DOHH2 (cell line): ENCODE results near the gene PGAP3.

Experiments
- H3F3A ChIP-seq: fragments of 200-600 bp; sonication (generic), shearing (Covaris generic); 2 replicates; pipeline ENCODE4 v1.6.0; 2016; ENCODE audit warnings: antibody characterized with exemption, mild to moderate bottlenecking; ENCODE audit not compliant: control insufficient read depth, insufficient read depth
- H3K27ac ChIP-seq: fragments of 200-600 bp; sonication (generic); 2 replicates; pipeline ENCODE4 v1.5.1; 2014; ENCODE audit warnings: low read depth, mild to moderate bottlenecking, low read length, moderate library complexity
- H3K27me3 ChIP-seq: fragments of 200-600 bp; sonication (generic); 2 replicates; pipeline ENCODE4 v1.6.1; 2014; ENCODE audit warnings: mild to moderate bottlenecking, low read length, mixed read lengths; ENCODE audit not compliant: control insufficient read depth
- H3K36me3 ChIP-seq: fragments of 200-600 bp; sonication (generic); 2 replicates; pipeline ENCODE4 v1.6.1; 2014; ENCODE audit warnings: mild to moderate bottlenecking, low read length, moderate library complexity, mixed read lengths; ENCODE audit not compliant: control insufficient read depth
- H3K4me1 ChIP-seq: fragments of 200-600 bp; sonication (generic); 2 replicates; pipeline ENCODE4 v1.6.1; 2014; ENCODE audit warnings: mild to moderate bottlenecking, low read length, mixed read lengths; ENCODE audit not compliant: control insufficient read depth
- H3K4me2 ChIP-seq: fragments of 200-600 bp; sonication (generic); 2 replicates; pipeline ENCODE4 v1.6.0; 2014; ENCODE audit warnings: mild to moderate bottlenecking, low read length, moderate library complexity
- H3K4me3 ChIP-seq: fragments of 200-600 bp; sonication (generic); 2 replicates; pipeline ENCODE4 v1.5.1; 2014; ENCODE audit warnings: mild to moderate bottlenecking, low read length, mixed read lengths
- H3K79me2 ChIP-seq: fragments of 200-600 bp; sonication (generic); 2 replicates; pipeline ENCODE4 v1.6.1; 2014; ENCODE audit warnings: mild to moderate bottlenecking, low read length, mixed read lengths; ENCODE audit not compliant: control insufficient read depth
- H3K9me2 ChIP-seq: fragments of 200-600 bp; sonication (generic); replicated peaks from 2 replicates; pipeline ENCODE4 v1.6.1; 2014; ENCODE audit warnings: mild to moderate bottlenecking, low read length, mixed read lengths; ENCODE audit not compliant: control insufficient read depth
- H3K9me3 ChIP-seq: fragments of 200-600 bp; sonication (generic); 2 replicates; pipeline ENCODE4 v1.6.1; 2014; ENCODE audit warnings: antibody characterized with exemption, low read length, mixed read lengths; ENCODE audit not compliant: control insufficient read depth, insufficient read depth
- H4K20me1 ChIP-seq: fragments of 200-600 bp; sonication (generic); 2 replicates; pipeline ENCODE4 v1.6.0; 2014; ENCODE audit warnings: low read depth, mild to moderate bottlenecking, antibody characterized with exemption, low read length, moderate library complexity; ENCODE audit not compliant: control insufficient read depth, insufficient read depth
- CTCF ChIP-seq: fragments of 200-600 bp; sonication (generic); IDR thresholded peaks from one replicate; pipeline ENCODE4 v1.5.1; 2014; ENCODE audit warnings: antibody characterized with exemption, mild to moderate bottlenecking, low read depth, low read length; ENCODE audit not compliant: poor library complexity, severe bottlenecking
- EZH2phosphoT487 ChIP-seq: fragments of 200-600 bp; sonication (generic); IDR thresholded peaks from 2 replicates; pipeline ENCODE4 v1.6.1; 2017; ENCODE audit warnings: borderline replicate concordance, mild to moderate bottlenecking, antibody characterized with exemption, low read length, moderate library complexity, mixed read lengths

The PGAP3 gene

GRCh38 chr17:39629494-39629880, 58.4 kb downstream of the PGAP3 start:
- Histone ChIP-seq H3K4me2 (no peak overlapping the region), H3K9me3 (no peaks in the 10 kb centered on the region), H3K9me2 (no peaks in the 10 kb centered on the region), H3F3A (no peaks in the 10 kb centered on the region), H3K79me2 (no peaks in the 10 kb centered on the region), H3K27me3 (peaks cover 19% of the 10 kb centered on the region), H3K4me3 (no peak overlapping the region), H4K20me1 (no peaks in the 10 kb centered on the region), H3K36me3 (no peaks in the 10 kb centered on the region), H3K27ac (no peak overlapping the region), H3K4me1 (peaks cover 3% of the 10 kb centered on the region; the same call in 1 of the 2 replicates)
- TF ChIP-seq EZH2phosphoT487 (no peak), CTCF (no peak)

GRCh38 chr17:39628655-39629493, 59.0 kb downstream of the PGAP3 start:
- no peaks in the 10 kb centered on the region for H3K9me3 ChIP-seq
- H4K20me1 ChIP-seq: no peaks in the 10 kb centered on the region
- H3K27ac ChIP-seq: no peak overlapping the region
- no peak for TF ChIP-seq EZH2phosphoT487
- TF ChIP-seq CTCF: no peak
- H3K36me3 ChIP-seq: no peaks in the 10 kb centered on the region
- H3K4me1 ChIP-seq: peaks cover 1% of the 10 kb centered on the region
- no peaks in the 10 kb centered on the region for H3K79me2 ChIP-seq
- H3F3A ChIP-seq: no peaks in the 10 kb centered on the region
- no peak overlapping the region for H3K4me2 ChIP-seq
- H3K9me2 ChIP-seq: no peaks in the 10 kb centered on the region
- H3K4me3 ChIP-seq: no peak overlapping the region
- H3K27me3 ChIP-seq: peaks cover 19% of the 10 kb centered on the region

GRCh38 chr17:39627712-39628516, 59.9 kb downstream of the PGAP3 start:
- Histone ChIP-seq H3K27ac (no peak overlapping the region), H4K20me1 (no peaks in the 10 kb centered on the region), H3K79me2 (no peaks in the 10 kb centered on the region), H3K4me3 (no peak overlapping the region), H3K27me3 (peaks cover 19% of the 10 kb centered on the region), H3K4me2 (no peak overlapping the region), H3K4me1 (peaks cover 11% of the 10 kb centered on the region), H3K9me3 (no peaks in the 10 kb centered on the region), H3F3A (no peaks in the 10 kb centered on the region), H3K36me3 (no peaks in the 10 kb centered on the region), H3K9me2 (no peaks in the 10 kb centered on the region)
- TF ChIP-seq EZH2phosphoT487 (no peak), CTCF (no peak)
